ENCODE measurements around the gene REM1. TPM values are rescaled to one million over a fixed set of nuclear protein-coding genes. Genes with fewer than 3 reads are reported as not detected.

REM1 gene
- total and polyA plus RNA-seq, 2 of the 13 experiments (the other 11 are each of a cell fraction or from before 2014, with no cell fraction given) = not detected

DNA sequence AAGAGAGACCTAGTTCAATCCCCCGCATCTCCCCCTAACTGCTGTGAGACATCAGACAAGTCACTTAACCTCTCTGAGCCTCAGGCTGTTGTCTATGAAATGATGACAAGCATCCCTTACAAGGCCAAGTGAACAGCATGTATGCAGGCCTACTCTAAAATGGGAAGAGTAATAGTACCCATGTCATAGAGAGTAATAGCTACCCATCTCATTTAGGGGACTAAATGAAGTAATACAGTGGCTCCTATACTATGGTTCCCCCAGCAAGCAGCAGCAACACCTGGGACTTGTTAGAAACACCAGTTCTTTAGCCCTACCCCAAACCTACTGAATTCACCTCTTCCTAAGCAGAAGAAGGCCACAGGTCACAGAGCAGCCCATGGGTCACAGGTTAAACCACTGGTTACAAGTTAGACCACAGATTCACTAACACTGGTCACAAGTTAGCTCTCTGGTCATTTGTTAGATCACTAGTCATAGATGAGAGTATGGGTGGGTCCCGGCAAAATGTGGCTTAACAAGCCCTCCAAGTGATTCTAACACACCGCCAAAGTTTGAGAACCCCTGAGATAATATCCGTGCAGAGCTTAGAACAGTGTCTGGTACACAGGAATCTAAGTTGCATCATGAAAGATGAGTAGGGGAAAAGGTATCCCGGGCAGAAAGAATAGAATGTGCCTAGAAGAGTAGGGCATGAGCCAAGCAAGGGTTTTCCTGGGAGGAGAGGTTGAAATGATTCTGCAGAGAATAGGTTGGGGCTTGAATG lies 1.6 kb upstream of the REM1 start:
- intact Hi-C loops (cut with micrococcal nuclease; ENCODE audit: unreplicated experiment) (no loop called here), in situ Hi-C loops (cut with HindIII; ENCODE audit: extremely low pct_ligation_motif_present, low pct_unique_long_range_greater_than_20kb) (loop anchor here (10.0 kb wide), 1 partner anchor 61 kb away; no protein-coding TSS in a partner anchor)
- no peak overlapping the region for H3K27ac ChIP-seq (ENCODE audit: extremely low read length, insufficient read depth, low read length)
- no peaks in the 10 kb centered on the region for H3K79me2 ChIP-seq (ENCODE audit: insufficient read depth, low read length)
- no peaks in the 10 kb centered on the region for H3K36me3 ChIP-seq (replicated peaks in 1 of 2; ENCODE audit: control insufficient read depth in 1 of 2, insufficient read depth in 2 of 2, low read length in 2 of 2)
- no peaks in the 10 kb centered on the region for H4K20me1 ChIP-seq (ENCODE audit: insufficient read depth, low read length)
- 34% methylated on average over 5 of the region's 5 CpGs for WGBS (ENCODE audit: low lambda C conversion rate)
- H3K4me2 ChIP-seq (ENCODE audit: low read depth, low read length) = no peak overlapping the region
- ChIA-PET POLR2A (no interaction called here), CTCF (ENCODE audit: low intra/inter-chr PET ratio, low total read pairs) (no interaction called here)
- H3K4me1 ChIP-seq (ENCODE audit: insufficient read depth, low read length) = no peaks in the 10 kb centered on the region
- FAIRE-seq (no peak), ATAC-seq (no peak), DNase-seq (ENCODE audit: low spot score) (no peak)
- no peak for TF ChIP-seq SMARCC2 (IDR thresholded peaks at IDR 0.05)
- H3K4me3 ChIP-seq (replicated peaks in 1 of 3; ENCODE audit: insufficient read depth in 1 of 3, low read depth in 2 of 3, low read length in 3 of 3) = no peak overlapping the region
- no TSS peak for BruUV-seq (replicated peaks)
- H2AFZ ChIP-seq (ENCODE audit: low read length) = no peak overlapping the region
- no peak overlapping the region for H3K9ac ChIP-seq (ENCODE audit: insufficient read depth, low read depth, low read length)
- peaks cover 7 to 48% of the 10 kb centered on the region in 2 experiments; a peak in 3 of 5 replicates for H3K27me3 ChIP-seq (ENCODE audit: control insufficient read depth in 1 of 2, insufficient read depth in 2 of 2, low read length in 2 of 2)
- no peaks in the 10 kb centered on the region for H3K9me3 ChIP-seq (ENCODE audit: low read length)

GRCh38 chr20:31474097-31474436 lies 1.0 kb upstream of the REM1 start:
- WGBS (ENCODE audit: low lambda C conversion rate) = 8% methylated on average over 2 of the region's 2 CpGs
- no TSS peak for BruUV-seq (replicated peaks)
- Histone ChIP-seq H3K4me1 (ENCODE audit: insufficient read depth, low read length) (no peaks in the 10 kb centered on the region), H4K20me1 (ENCODE audit: insufficient read depth, low read length) (no peaks in the 10 kb centered on the region), H3K36me3 (replicated peaks in 1 of 2; ENCODE audit: control insufficient read depth in 1 of 2, insufficient read depth in 2 of 2, low read length in 2 of 2) (no peaks in the 10 kb centered on the region), H3K27me3 (ENCODE audit: control insufficient read depth in 1 of 2, insufficient read depth in 2 of 2, low read length in 2 of 2) (peaks cover 7 to 49% of the 10 kb centered on the region in 2 experiments; a peak in 3 of 5 replicates), H2AFZ (ENCODE audit: low read length) (no peak overlapping the region), H3K9ac (ENCODE audit: insufficient read depth, low read depth, low read length) (no peak overlapping the region), H3K4me2 (ENCODE audit: low read depth, low read length) (no peak overlapping the region), H3K4me3 (replicated peaks in 1 of 3; ENCODE audit: insufficient read depth in 1 of 3, low read depth in 2 of 3, low read length in 3 of 3) (no peak overlapping the region), H3K79me2 (ENCODE audit: insufficient read depth, low read length) (no peaks in the 10 kb centered on the region), H3K27ac (ENCODE audit: extremely low read length, insufficient read depth, low read length) (no peak overlapping the region), H3K9me3 (ENCODE audit: low read length) (no peaks in the 10 kb centered on the region)
- DNase-seq (ENCODE audit: low spot score) (no peak), ATAC-seq (no peak), FAIRE-seq (no peak)
- ChIA-PET POLR2A (no interaction called here), CTCF (ENCODE audit: low intra/inter-chr PET ratio, low total read pairs) (no interaction called here)
- in situ Hi-C loops (cut with HindIII; ENCODE audit: extremely low pct_ligation_motif_present, low pct_unique_long_range_greater_than_20kb) (loop anchor here (10.0 kb wide), 1 partner anchor 61 kb away; no protein-coding TSS in a partner anchor), intact Hi-C loops (cut with micrococcal nuclease; ENCODE audit: unreplicated experiment) (no loop called here)
- no peak for TF ChIP-seq NFRKB (IDR thresholded peaks at IDR 0.05)
- TF ChIP-seq MTERF4 (CRISPR knock-in tag; IDR thresholded peaks at IDR 0.05) = no peak
- no peak for TF ChIP-seq NFE2L1 (CRISPR knock-in tag; IDR thresholded peaks at IDR 0.05; ENCODE audit: borderline replicate concordance)
- no peak for TF ChIP-seq ZBTB38 (CRISPR knock-in tag; IDR thresholded peaks at IDR 0.05)
- TF ChIP-seq HNF1A (IDR thresholded peaks at IDR 0.05; ENCODE audit: low read depth) = no peak
- no peak for TF ChIP-seq HNF1A (CRISPR knock-in tag; IDR thresholded peaks at IDR 0.05; ENCODE audit: borderline replicate concordance)
- TF ChIP-seq ZNF800 (CRISPR knock-in tag; IDR thresholded peaks at IDR 0.05) = no peak
- TF ChIP-seq TAF1 (CRISPR knock-in tag; IDR thresholded peaks at IDR 0.05) = no peak
- TF ChIP-seq, protein P1, sequence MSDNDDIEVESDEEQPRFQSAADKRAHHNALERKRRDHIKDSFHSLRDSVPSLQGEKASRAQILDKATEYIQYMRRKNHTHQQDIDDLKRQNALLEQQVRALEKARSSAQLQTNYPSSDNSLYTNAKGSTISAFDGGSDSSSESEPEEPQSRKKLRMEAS (IDR thresholded peaks at IDR 0.05) = no peak
- no peak for TF ChIP-seq CREM (IDR thresholded peaks at IDR 0.05)
- TF ChIP-seq CREM (CRISPR knock-in tag; IDR thresholded peaks at IDR 0.05) = no peak

Data from HepG2 (cell line).